K562 (cell line): ENCODE data around the gene TAS1R3. TPM values are rescaled to one million over a fixed set of nuclear protein-coding genes. Genes with fewer than 3 reads are reported as not detected.

ENCODE experiments used
- CCAR2 ChIP-seq: fragments of 200-400 bp; formaldehyde crosslinking; IDR thresholded peaks from 2 replicates; pipeline ENCODE4 v1.6.1; 2017; ENCODE audit warnings: mild to moderate bottlenecking, low read depth, low read length
- CREB1 ChIP-seq, 2 experiments: sonication (generic) in 1 of 2; formaldehyde crosslinking in 1 of 2; IDR thresholded peaks; 2 replicates each; pipeline versions ENCODE4 v1.6.1 to v1.8.0; 2012 to 2022; ENCODE audit warnings: inconsistent platforms in 1 of 2, mild to moderate bottlenecking in 1 of 2, missing genetic modification reagents in 1 of 2, moderate library complexity in 1 of 2
- ILF3 ChIP-seq: fragments of 450-650 bp; IDR thresholded peaks from 2 replicates; pipeline ENCODE4 v1.6.1; 2018; ENCODE audit warnings: antibody characterized with exemption, mild to moderate bottlenecking, moderate library complexity, borderline replicate concordance
- KAT7 ChIP-seq: sonication (generic); formaldehyde crosslinking; IDR thresholded peaks from 2 replicates; pipeline ENCODE4 v1.8.0; 2022; ENCODE audit warnings: missing genetic modification reagents, mild to moderate bottlenecking, borderline replicate concordance
- KDM1A ChIP-seq, 2 experiments: fragments of 450-650 bp; IDR thresholded peaks; 2 replicates each; pipeline ENCODE4 v1.6.1; 2016; ENCODE audit warnings: mild to moderate bottlenecking in 2 of 2
- NCOA6 ChIP-seq: fragments of 450-650 bp; IDR thresholded peaks from 2 replicates; pipeline ENCODE4 v1.6.1; 2017; ENCODE audit warnings: mild to moderate bottlenecking
- NR4A1 ChIP-seq, 2 experiments: fragments of 250-450 bp in 1 of 2; fragments of 450-650 bp in 1 of 2; sonication (Bioruptor Pico) in 1 of 2; IDR thresholded peaks; 2 replicates each; pipeline versions ENCODE4 v1.4.0 to v1.6.1; 2016 to 2020; ENCODE audit warnings: mild to moderate bottlenecking in 2 of 2, missing compliant biosample characterization in 1 of 2, missing genetic modification characterization in 1 of 2, moderate library complexity in 1 of 2
- RERE ChIP-seq: sonication (generic); formaldehyde crosslinking; IDR thresholded peaks from 2 replicates; pipeline ENCODE4 v1.8.0; 2023; ENCODE audit warnings: missing genetic modification reagents, mild to moderate bottlenecking, borderline replicate concordance
- SMARCC2 ChIP-seq: fragments of 450-650 bp; IDR thresholded peaks from 2 replicates; pipeline ENCODE4 v1.6.1; 2017; ENCODE audit warnings: antibody characterized with exemption, moderate library complexity, mild to moderate bottlenecking, low read depth
- SRSF1 ChIP-seq: fragments of 200-400 bp; formaldehyde crosslinking; IDR thresholded peaks from 2 replicates; pipeline ENCODE4 v1.6.1; 2017; ENCODE audit warnings: mild to moderate bottlenecking, low read depth, low read length, moderate library complexity
- USF2 ChIP-seq: sonication (generic); formaldehyde crosslinking; IDR thresholded peaks from 2 replicates; pipeline ENCODE4 v1.5.0; 2020; ENCODE audit warnings: missing genetic modification reagents
- ZBTB43 ChIP-seq: sonication (generic); formaldehyde crosslinking; IDR thresholded peaks from 2 replicates; pipeline ENCODE4 v1.8.0; 2023; ENCODE audit warnings: mild to moderate bottlenecking, missing genetic modification reagents
- ZNF561 ChIP-seq: fragments of 450-650 bp; formaldehyde crosslinking; conservative IDR thresholded peaks from 2 replicates; pipeline ENCODE4 v1.4.0; 2020; ENCODE audit warnings: mild to moderate bottlenecking, moderate library complexity
- ZNF766 ChIP-seq: fragments of 200-800 bp; sonication (Bioruptor generic); conservative IDR thresholded peaks from 2 replicates; pipeline ENCODE4 v1.6.1; 2016; ENCODE audit warnings: missing genetic modification characterization, missing compliant biosample characterization
- polyA plus RNA-seq, 8 experiments: library from polyadenylated mRNA; depleted of rRNA in 4 of 8; stranded (reverse) in 5 of 8; unstranded in 3 of 8; fragments of >200 nt; fragmentation: Nextera tagmentation in 2 of 8; fragmentation: Illumina TruSeq in 1 of 8; extraction: Ambion mirVana in 2 of 8; extraction: Trizol in 1 of 8; gene quantifications; 2 replicates each; pipeline versions ENCODE4 v1.2.1 to v1.2.3, GENCODE V29; 2011 to 2014; ENCODE audit warnings: inconsistent platforms in 1 of 8, missing spikeins in 1 of 8
- total RNA-seq, 7 experiments: library from RNA; depleted of rRNA in 6 of 7; stranded (reverse); fragments of >200 nt in 6 of 7; fragmentation: Illumina TruSeq in 2 of 7; extraction: Trizol in 2 of 7; gene quantifications; 2 replicates each; pipeline versions ENCODE4 v1.2.1 to v1.2.3, GENCODE V29; 2011 to 2021; ENCODE audit warnings: low replicate concordance in 1 of 7
- TF ChIP-seq, protein P1 (sequence below): fragments of 450-650 bp; conservative IDR thresholded peaks from 2 replicates; pipeline ENCODE4 v1.6.1; 2016; ENCODE audit warnings: missing genetic modification characterization, low read depth, mild to moderate bottlenecking, missing compliant biosample characterization, moderate library complexity
- TF ChIP-seq, protein P2 (sequence below): fragments of 250-450 bp; sonication (Bioruptor Pico); IDR thresholded peaks from 2 replicates; pipeline ENCODE4 v1.8.0; 2022; ENCODE audit warnings: inconsistent platforms, mild to moderate bottlenecking, moderate library complexity, borderline replicate concordance

Gene TAS1R3
- total and polyA plus RNA-seq, 9 of the 15 experiments (the other 6 are each of a cell fraction or from before 2014, with no cell fraction given): 0.07 to 0.13 TPM; not detected in 7

DNA sequence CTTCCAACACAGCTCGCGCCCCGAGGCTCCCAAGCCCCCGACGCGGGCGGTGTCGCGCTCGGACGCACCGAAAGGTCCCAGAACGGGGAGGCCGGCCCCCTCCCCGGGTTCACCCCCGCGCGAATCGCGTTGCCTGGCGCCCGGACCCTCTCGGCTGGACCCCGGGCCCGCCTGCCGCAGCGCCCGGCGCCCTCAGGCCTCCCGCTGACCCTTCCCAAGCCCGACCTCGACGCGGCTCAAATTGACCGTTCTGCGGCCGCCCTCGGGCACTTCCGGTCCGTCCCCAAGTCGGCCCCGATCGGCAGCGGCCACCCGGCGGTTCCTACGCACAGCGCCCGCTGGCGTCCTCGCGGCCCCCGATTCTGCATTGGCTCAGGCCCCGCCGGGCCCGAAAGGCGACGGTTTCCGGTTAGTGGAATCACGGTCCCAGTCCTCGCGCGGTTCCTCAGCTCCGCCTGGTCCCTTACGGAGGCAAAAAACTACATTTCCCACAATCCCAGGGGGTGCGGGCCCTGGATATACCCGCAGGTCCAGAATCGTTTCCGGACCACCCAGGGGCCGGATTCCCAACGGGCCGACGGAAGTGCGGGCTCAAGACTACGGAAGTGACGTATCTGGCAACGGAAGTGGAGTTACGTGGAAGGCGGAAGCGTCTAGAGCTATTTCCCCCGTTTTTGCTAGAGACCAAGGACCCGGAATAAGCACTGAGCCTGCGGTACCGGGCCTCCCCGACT is 44.0 kb downstream of the TAS1R3 start, which contains the start of gene AURKAIP1 (continued):
- TF ChIP-seq SRSF1 (no peak), ZNF561 (CRISPR knock-in tag) (no peak), CCAR2 (no peak), ZBTB43 (peak; percentile 96), RERE (no peak), NCOA6 (no peak), USF2 (no peak; the same call in 1 of the 2 replicates), KDM1A (IDR thresholded peaks at IDR 0.05) (no peak), ILF3 (peak; percentile 88; the same call in 1 of the 2 replicates), KAT7 (peak; percentile 99; the same call in 1 of the 2 replicates), ZNF766 (CRISPR knock-in tag) (peak; percentile 87; the same call in 1 of the 2 replicates), CREB1 (IDR thresholded peaks at IDR 0.05) (peak; percentile 90), CREB1 (CRISPR knock-in tag; IDR thresholded peaks at IDR 0.05) (peak; percentile 96), NR4A1 (CRISPR knock-in tag; IDR thresholded peaks at IDR 0.05) (no peak), NR4A1 (tag; IDR thresholded peaks at IDR 0.05) (peak; percentile 89; the same call in 1 of the 2 replicates), SMARCC2 (no peak)
- TF ChIP-seq, protein P1, sequence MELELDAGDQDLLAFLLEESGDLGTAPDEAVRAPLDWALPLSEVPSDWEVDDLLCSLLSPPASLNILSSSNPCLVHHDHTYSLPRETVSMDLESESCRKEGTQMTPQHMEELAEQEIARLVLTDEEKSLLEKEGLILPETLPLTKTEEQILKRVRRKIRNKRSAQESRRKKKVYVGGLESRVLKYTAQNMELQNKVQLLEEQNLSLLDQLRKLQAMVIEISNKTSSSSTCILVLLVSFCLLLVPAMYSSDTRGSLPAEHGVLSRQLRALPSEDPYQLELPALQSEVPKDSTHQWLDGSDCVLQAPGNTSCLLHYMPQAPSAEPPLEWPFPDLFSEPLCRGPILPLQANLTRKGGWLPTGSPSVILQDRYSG: peak; percentile 86
- TF ChIP-seq, protein P2, sequence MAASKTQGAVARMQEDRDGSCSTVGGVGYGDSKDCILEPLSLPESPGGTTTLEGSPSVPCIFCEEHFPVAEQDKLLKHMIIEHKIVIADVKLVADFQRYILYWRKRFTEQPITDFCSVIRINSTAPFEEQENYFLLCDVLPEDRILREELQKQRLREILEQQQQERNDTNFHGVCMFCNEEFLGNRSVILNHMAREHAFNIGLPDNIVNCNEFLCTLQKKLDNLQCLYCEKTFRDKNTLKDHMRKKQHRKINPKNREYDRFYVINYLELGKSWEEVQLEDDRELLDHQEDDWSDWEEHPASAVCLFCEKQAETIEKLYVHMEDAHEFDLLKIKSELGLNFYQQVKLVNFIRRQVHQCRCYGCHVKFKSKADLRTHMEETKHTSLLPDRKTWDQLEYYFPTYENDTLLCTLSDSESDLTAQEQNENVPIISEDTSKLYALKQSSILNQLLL (CRISPR knock-in tag): no peak
